GM20000 (cell line): ENCODE data around the gene RBM23.
A peak's percentile ranks its signal among the peaks of the same experiment; 100 is the strongest.

Experiments used
- DNase-seq: peaks from one replicate; pipeline ENCODE4 v3.0.0; 2012; ENCODE audit warnings: low spot score
- CTCF ChIP-seq: IDR thresholded peaks from 2 replicates; pipeline ENCODE4 v1.5.1; 2012; ENCODE audit warnings: mild to moderate bottlenecking, control low read depth; ENCODE audit errors: extremely low read depth, missing control alignments

The RBM23 gene

GRCh38 chr14:22877000-22877501 is 41.9 kb downstream of the RBM23 start:
- DNase-seq: no peak
- no peak for TF ChIP-seq CTCF

- no peak for TF ChIP-seq CTCF
Measured at GRCh38 chr14:22875748-22876319, 43.1 kb downstream of the RBM23 start.

GRCh38 chr14:22875003-22875747 is 43.8 kb downstream of the RBM23 start:
- DNase-seq: peak; percentile 7
- no peak for TF ChIP-seq CTCF

More at GRCh38 chr14:22875748-22876319, 43.1 kb downstream of the RBM23 start:
- DNase-seq: no peak

- DNase-seq: peak; percentile 10
- no peak for TF ChIP-seq CTCF
Measured at GRCh38 chr14:22872833-22873520, 46.0 kb downstream of the RBM23 start.

- peak; percentile 85 for DNase-seq
- peak; percentile 93 for TF ChIP-seq CTCF
Measured at GRCh38 chr14:22872033-22872832, 46.7 kb downstream of the RBM23 start.

GRCh38 chr14:22871224-22872032 is 47.5 kb downstream of the RBM23 start, which contains the start of gene LRP10:
TSS of gene LRP10 (plus strand) at chr14:22871740. CDS start at chr14:22872304, 564 bp downstream.
- DNase-seq: peak; percentile 90
- peak; percentile 5 for TF ChIP-seq CTCF
